ENCODE results near the gene BDKRB2.

The BDKRB2 gene

GRCh38 chr14:96181186-96182056, 23.2 kb upstream of the BDKRB2 start:
- no peak overlapping the region for H3K4me2 ChIP-seq (ENCODE audit: low read depth, low read length)
- no peaks in the 10 kb centered on the region for H3K79me2 ChIP-seq (ENCODE audit: low read length)
- TF ChIP-seq, protein P1, sequence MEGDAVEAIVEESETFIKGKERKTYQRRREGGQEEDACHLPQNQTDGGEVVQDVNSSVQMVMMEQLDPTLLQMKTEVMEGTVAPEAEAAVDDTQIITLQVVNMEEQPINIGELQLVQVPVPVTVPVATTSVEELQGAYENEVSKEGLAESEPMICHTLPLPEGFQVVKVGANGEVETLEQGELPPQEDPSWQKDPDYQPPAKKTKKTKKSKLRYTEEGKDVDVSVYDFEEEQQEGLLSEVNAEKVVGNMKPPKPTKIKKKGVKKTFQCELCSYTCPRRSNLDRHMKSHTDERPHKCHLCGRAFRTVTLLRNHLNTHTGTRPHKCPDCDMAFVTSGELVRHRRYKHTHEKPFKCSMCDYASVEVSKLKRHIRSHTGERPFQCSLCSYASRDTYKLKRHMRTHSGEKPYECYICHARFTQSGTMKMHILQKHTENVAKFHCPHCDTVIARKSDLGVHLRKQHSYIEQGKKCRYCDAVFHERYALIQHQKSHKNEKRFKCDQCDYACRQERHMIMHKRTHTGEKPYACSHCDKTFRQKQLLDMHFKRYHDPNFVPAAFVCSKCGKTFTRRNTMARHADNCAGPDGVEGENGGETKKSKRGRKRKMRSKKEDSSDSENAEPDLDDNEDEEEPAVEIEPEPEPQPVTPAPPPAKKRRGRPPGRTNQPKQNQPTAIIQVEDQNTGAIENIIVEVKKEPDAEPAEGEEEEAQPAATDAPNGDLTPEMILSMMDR (IDR thresholded peaks at IDR 0.05; ENCODE audit: low read length): no peak
- TF ChIP-seq EZH2phosphoT487 (IDR thresholded peaks at IDR 0.05; ENCODE audit: low read length): no peak
- TF ChIP-seq EZH2 (optimal IDR thresholded peaks at IDR 0.05; ENCODE audit: low read depth, low read length): no peak

DNA sequence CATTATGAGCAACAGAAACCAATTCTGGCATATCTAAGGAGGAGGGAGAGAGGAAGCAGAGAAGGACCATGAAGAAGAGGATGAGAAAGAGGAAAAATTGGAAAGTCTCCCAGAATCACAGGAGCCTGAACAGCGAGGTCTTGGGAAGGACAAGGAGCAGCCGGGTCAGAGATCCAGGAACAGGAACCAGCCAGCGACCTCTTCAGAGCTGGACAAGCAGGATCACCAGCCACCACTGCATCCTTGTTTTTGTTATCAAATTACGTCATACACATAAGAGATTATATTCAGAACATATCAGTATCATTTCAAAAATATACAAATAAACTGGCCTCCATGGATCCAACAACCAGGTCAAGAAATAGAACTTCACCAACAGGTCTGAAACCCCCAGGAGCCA, 22.1 kb upstream of the BDKRB2 start:
- no peaks in the 10 kb centered on the region for H4K20me1 ChIP-seq (ENCODE audit: insufficient read depth, low read length)
- H3K4me3 ChIP-seq (ENCODE audit: low read length): no peak overlapping the region
- no peaks in the 10 kb centered on the region for H3K9me3 ChIP-seq (replicated peaks; ENCODE audit: insufficient read depth, low read length)
- H3K27me3 ChIP-seq (replicated peaks; ENCODE audit: insufficient read depth, low read length): no peaks in the 10 kb centered on the region
- H3K4me1 ChIP-seq (ENCODE audit: low read length): no peaks in the 10 kb centered on the region
- no peak for TF ChIP-seq EZH2phosphoT487 (IDR thresholded peaks at IDR 0.05; ENCODE audit: low read length)
- TF ChIP-seq EZH2 (optimal IDR thresholded peaks at IDR 0.05; ENCODE audit: low read depth, low read length): no peak
- TF ChIP-seq, protein P1 (IDR thresholded peaks at IDR 0.05; ENCODE audit: low read length): no peak
- no peak overlapping the region for H3K27ac ChIP-seq (ENCODE audit: low read length)
- no peaks in the 10 kb centered on the region for H3K36me3 ChIP-seq (replicated peaks; ENCODE audit: insufficient read depth, low read length)
- no peak overlapping the region for H2AFZ ChIP-seq (ENCODE audit: low read length)
- no peak overlapping the region for H3K4me2 ChIP-seq (ENCODE audit: low read depth, low read length)
- DNase-seq: no peak
- H3K79me2 ChIP-seq (ENCODE audit: low read length): no peaks in the 10 kb centered on the region
- H3K9me2 ChIP-seq (replicated peaks; ENCODE audit: insufficient read depth, low read length): no peaks in the 10 kb centered on the region
- H3F3A ChIP-seq (ENCODE audit: insufficient read depth, low read length): no peaks in the 10 kb centered on the region
- H3K9ac ChIP-seq (ENCODE audit: low read length): no peak overlapping the region

More at GRCh38 chr14:96181186-96182056, 23.2 kb upstream of the BDKRB2 start:
- H4K20me1 ChIP-seq (ENCODE audit: insufficient read depth, low read length): no peaks in the 10 kb centered on the region
- no peaks in the 10 kb centered on the region for H3K36me3 ChIP-seq (replicated peaks; ENCODE audit: insufficient read depth, low read length)
- no peaks in the 10 kb centered on the region for H3K9me2 ChIP-seq (replicated peaks; ENCODE audit: insufficient read depth, low read length)
- H3K4me3 ChIP-seq (ENCODE audit: low read length): no peak overlapping the region
- no peaks in the 10 kb centered on the region for H3K4me1 ChIP-seq (ENCODE audit: low read length)
- DNase-seq: no peak
- H3K27me3 ChIP-seq (replicated peaks; ENCODE audit: insufficient read depth, low read length): no peaks in the 10 kb centered on the region
- H2AFZ ChIP-seq (ENCODE audit: low read length): no peak overlapping the region
- H3K9ac ChIP-seq (ENCODE audit: low read length): no peak overlapping the region
- no peak overlapping the region for H3K27ac ChIP-seq (ENCODE audit: low read length)
- H3K9me3 ChIP-seq (replicated peaks; ENCODE audit: insufficient read depth, low read length): no peaks in the 10 kb centered on the region
- H3F3A ChIP-seq (ENCODE audit: insufficient read depth, low read length): no peaks in the 10 kb centered on the region

GRCh38 chr14:96184737-96185136, 19.9 kb upstream of the BDKRB2 start:
- H4K20me1 ChIP-seq (ENCODE audit: insufficient read depth, low read length): no peaks in the 10 kb centered on the region
- TF ChIP-seq EZH2phosphoT487 (IDR thresholded peaks at IDR 0.05; ENCODE audit: low read length): no peak
- TF ChIP-seq EZH2 (optimal IDR thresholded peaks at IDR 0.05; ENCODE audit: low read depth, low read length): no peak
- TF ChIP-seq, protein P1 (IDR thresholded peaks at IDR 0.05; ENCODE audit: low read length): no peak
- H2AFZ ChIP-seq (ENCODE audit: low read length): no peak overlapping the region
- H3K9ac ChIP-seq (ENCODE audit: low read length): no peak overlapping the region
- no peaks in the 10 kb centered on the region for H3K79me2 ChIP-seq (ENCODE audit: low read length)
- H3F3A ChIP-seq (ENCODE audit: insufficient read depth, low read length): no peaks in the 10 kb centered on the region
- no peaks in the 10 kb centered on the region for H3K4me1 ChIP-seq (ENCODE audit: low read length)
- H3K27me3 ChIP-seq (replicated peaks; ENCODE audit: insufficient read depth, low read length): no peaks in the 10 kb centered on the region
- no peaks in the 10 kb centered on the region for H3K36me3 ChIP-seq (replicated peaks; ENCODE audit: insufficient read depth, low read length)
- DNase-seq: no peak
- H3K9me2 ChIP-seq (replicated peaks; ENCODE audit: insufficient read depth, low read length): no peaks in the 10 kb centered on the region
- no peak overlapping the region for H3K4me3 ChIP-seq (ENCODE audit: low read length)
- H3K4me2 ChIP-seq (ENCODE audit: low read depth, low read length): no peak overlapping the region
- H3K27ac ChIP-seq (ENCODE audit: low read length): no peak overlapping the region
- no peaks in the 10 kb centered on the region for H3K9me3 ChIP-seq (replicated peaks; ENCODE audit: insufficient read depth, low read length)
